Measurements from ENCODE around the gene C12orf60. TPM values are rescaled to one million over a fixed set of nuclear protein-coding genes. Genes with fewer than 3 reads are reported as not detected.
A peak's percentile ranks its signal among the peaks of the same experiment; 100 is the strongest.

C12orf60 gene
- total RNA-seq, 3 donors from 2014 or later, result 0.44 to 0.96 (median 0.46) TPM

GRCh38 chr12:14775636-14775980 lies 27.9 kb upstream of the C12orf60 start:
- TF ChIP-seq CTCF (IDR thresholded peaks at IDR 0.05), result no peak
- ATAC-seq, result no peak
- Histone ChIP-seq H3K9me3 (peaks cover 2% of the 10 kb centered on the region), H3K4me3 (no peak overlapping the region), H3K36me3 (ENCODE audit: low read depth) (no peaks in the 10 kb centered on the region), H3K4me1 (ENCODE audit: low read depth) (peaks cover 19% of the 10 kb centered on the region)
- intact Hi-C loops (cut with DNase I, micrococcal nuclease), result no loop called here
- no peak for DNase-seq

GRCh38 chr12:14776236-14776961 lies 27.1 kb upstream of the C12orf60 start:
- intact Hi-C loops (cut with DNase I, micrococcal nuclease), result no loop called here
- Histone ChIP-seq H3K36me3 (ENCODE audit: low read depth) (no peaks in the 10 kb centered on the region), H3K9me3 (peaks cover 2% of the 10 kb centered on the region), H3K4me3 (no peak overlapping the region), H3K4me1 (ENCODE audit: low read depth) (peaks cover 19% of the 10 kb centered on the region)
- ATAC-seq, result no peak
- no peak for TF ChIP-seq CTCF (IDR thresholded peaks at IDR 0.05)
- DNase-seq, result no peak

GRCh38 chr12:14777271-14777670 lies 26.2 kb upstream of the C12orf60 start:
- intact Hi-C loops (cut with DNase I, micrococcal nuclease), result no loop called here
- Histone ChIP-seq H3K36me3 (ENCODE audit: low read depth) (no peaks in the 10 kb centered on the region), H3K4me1 (ENCODE audit: low read depth) (peaks cover 19% of the 10 kb centered on the region), H3K4me3 (no peak overlapping the region), H3K9me3 (peaks cover 2% of the 10 kb centered on the region)
- ATAC-seq (peak; percentile 42), DNase-seq (peak in 2 of 3 donors; percentile 43 to 58)
- TF ChIP-seq CTCF (IDR thresholded peaks at IDR 0.05), result no peak

GRCh38 chr12:14779834-14780233 lies 23.6 kb upstream of the C12orf60 start:
- no peak for TF ChIP-seq CTCF (IDR thresholded peaks at IDR 0.05)
- H3K36me3 ChIP-seq (ENCODE audit: low read depth), result no peaks in the 10 kb centered on the region
- H3K4me3 ChIP-seq, result no peak overlapping the region
- peaks cover 19% of the 10 kb centered on the region for H3K4me1 ChIP-seq (ENCODE audit: low read depth)
- intact Hi-C loops (cut with DNase I, micrococcal nuclease), result no loop called here
- H3K9me3 ChIP-seq, result no peaks in the 10 kb centered on the region
- DNase-seq, result no peak
- ATAC-seq, result no peak

- H3K4me3 ChIP-seq, result no peak overlapping the region
- H3K4me1 ChIP-seq (ENCODE audit: low read depth), result peaks cover 15% of the 10 kb centered on the region
- intact Hi-C loops (cut with DNase I, micrococcal nuclease), result no loop called here
- H3K36me3 ChIP-seq (ENCODE audit: low read depth), result no peaks in the 10 kb centered on the region
- TF ChIP-seq CTCF (IDR thresholded peaks at IDR 0.05), result no peak
- no peaks in the 10 kb centered on the region for H3K9me3 ChIP-seq
- ATAC-seq (no peak), DNase-seq (no peak)
Measured at GRCh38 chr12:14780859-14781258, 22.6 kb upstream of the C12orf60 start.

GRCh38 chr12:14781563-14781962 lies 21.9 kb upstream of the C12orf60 start:
- Histone ChIP-seq H3K36me3 (ENCODE audit: low read depth) (no peaks in the 10 kb centered on the region), H3K4me3 (no peak overlapping the region), H3K9me3 (no peaks in the 10 kb centered on the region), H3K4me1 (ENCODE audit: low read depth) (peaks cover 11% of the 10 kb centered on the region)
- ATAC-seq, result peak; percentile 70
- TF ChIP-seq CTCF (IDR thresholded peaks at IDR 0.05), result no peak
- intact Hi-C loops (cut with DNase I, micrococcal nuclease), result no loop called here
- no peak for DNase-seq
